Aorta (tissue), 5 donors: ENCODE measurements around the gene APBA3. TPM values are rescaled to one million over a fixed set of nuclear protein-coding genes. Genes with fewer than 3 reads are reported as not detected.

ENCODE experiments used
- ATAC-seq: fragments of 200-7000 bp; cut with Tn5 transposase; one replicate; pipeline ENCODE4 v1.9.1; 2022; ENCODE audit warnings: moderate library complexity; ENCODE audit not compliant: low FRiP score
- DNase-seq, 2 donors: peaks; one replicate each; pipeline ENCODE4 v3.0.0-alpha.2; 2020
- H3K27ac ChIP-seq, 2 donors: one replicate each; pipeline ENCODE4 v1.5.1; 2013; ENCODE audit warnings: low read length in 2 of 2, mild to moderate bottlenecking in 2 of 2, moderate library complexity in 2 of 2, control low read depth in 1 of 2, inconsistent platforms in 1 of 2, low read depth in 1 of 2
- H3K27me3 ChIP-seq, 2 donors: one replicate each; pipeline ENCODE4 v1.6.1; 2013; ENCODE audit warnings: control low read depth in 1 of 2, low read length in 1 of 2, mild to moderate bottlenecking in 1 of 2, moderate library complexity in 1 of 2; ENCODE audit not compliant: insufficient read depth in 2 of 2, control insufficient read depth in 1 of 2
- H3K36me3 ChIP-seq, 2 donors: one replicate each; pipeline ENCODE4 v1.6.1; 2013; ENCODE audit warnings: control low read depth in 1 of 2, low read length in 1 of 2, mild to moderate bottlenecking in 1 of 2; ENCODE audit not compliant: insufficient read depth in 2 of 2, control insufficient read depth in 1 of 2
- H3K4me1 ChIP-seq, 2 donors: one replicate each; pipeline ENCODE4 v1.6.1; 2013; ENCODE audit warnings: low read length in 2 of 2, control low read depth in 1 of 2, mild to moderate bottlenecking in 1 of 2, moderate library complexity in 1 of 2; ENCODE audit not compliant: insufficient read depth in 2 of 2, control insufficient read depth in 1 of 2
- H3K4me3 ChIP-seq, 2 donors: one replicate each; pipeline ENCODE4 v1.5.1; 2013; ENCODE audit warnings: low read length in 2 of 2, control low read depth in 1 of 2, mild to moderate bottlenecking in 1 of 2
- H3K9me3 ChIP-seq: one replicate; pipeline ENCODE4 v1.6.1; 2013; ENCODE audit warnings: mild to moderate bottlenecking, low read length; ENCODE audit not compliant: control insufficient read depth
- WGBS, 2 donors: extraction: QIAGEN DNeasy Blood & Tissue Kit; methylation state at CpG; one replicate each; pipeline ENCODE4 v1.1.7; 2013; 5-methylcytosine and 5-hydroxymethylcytosine counted together
- intact Hi-C, 2 donors: fragments of 100-400 bp; cut with DNase I; formaldehyde crosslinking; loops; one replicate each; pipeline versions ENCODE4 v1.14.2 to v1.15.0; 2022
- long read RNA-seq, 2 donors: library from polyadenylated mRNA; unstranded; transcript quantifications; one replicate each; pipeline ENCODE4 v2.0.0, GENCODE V29; 2020 to 2021
- polyA plus RNA-seq, 2 donors: library from polyadenylated mRNA; stranded (reverse); fragments of 200-250 nt; gene quantifications; one replicate each; pipeline ENCODE4 v1.2.3, GENCODE V29; 2013
- total RNA-seq, 2 donors: library from RNA; stranded (reverse); fragmentation: NEBNext Ultra II Directional; extraction: Animal tissue kit (Norgen Biotek cat#: 25700); gene quantifications; one replicate each; pipeline ENCODE4 v1.2.1, GENCODE V29; 2021
- donor health status: healthy with polysubstance abuse.
- donor health status: Bipolar disorder and iron deficiency.
- donor health status: DM: no; HTN: no; CAD: no.
- donor health status: DM: no; HTN: no; CAD: no.
- donor health status: DM: yes; HTN: yes; CAD: no.

Gene APBA3
- total RNA-seq (10 to 100 TPM; 15.7 to 24.3 TPM), polyA plus RNA-seq (10 to 100 TPM in 1 of 2 donors, 1 to 10 TPM in 1; 7.1 to 25.6 TPM)
- long read RNA-seq, donor 1, transcript APBA3-201 (11 exons, 2,075 nt): major isoform, 35 of 54 reads
- long read RNA-seq, donor 1, partial matches to known transcripts: 5 of 54 reads
- long read RNA-seq, donor 1, other reads (novel, unspliced or antisense): 10 of 54 reads
- long read RNA-seq, donor 2, transcript APBA3-201 (11 exons, 2,075 nt): major isoform, 6 of 21 reads
- long read RNA-seq, donor 2, partial matches to known transcripts: 9 of 21 reads
- long read RNA-seq, donor 2, other reads (novel, unspliced or antisense): 3 of 21 reads

GRCh38 chr19:3761382-3762129 is at the start of gene APBA3:
Gene APBA3, minus strand, starts transcription at chr19:3761692. Its CDS starts 1,428 bp downstream, at chr19:3760264.
- Histone ChIP-seq H3K27me3 (no peaks in the 10 kb centered on the region), H3K4me1 (no peaks in the 10 kb centered on the region), H3K27ac (peak within 1 kb of the TSS; percentile 73 to 79), H3K4me3 (peak within 1 kb of the TSS; percentile 64 to 98), H3K9me3 (no peaks in the 10 kb centered on the region), H3K36me3 (no peaks in the 10 kb centered on the region)
- WGBS, 2 donors: 3 to 4% methylated on average over 45 of the region's 45 CpGs
- ATAC-seq (peak; percentile 90), DNase-seq (peak; percentile 94 to 98)
- intact Hi-C loops: loop anchor here in 1 of 2 donors (5.0 kb wide), 2 partner anchors 211 to 226 kb away; partner anchors contain the start of genes DAPK3 and EEF2

GRCh38 chr19:3810708-3811355 is 49.3 kb upstream of the APBA3 start:
- ATAC-seq (no peak), DNase-seq (no peak)
- Histone ChIP-seq H3K36me3 (no peaks in the 10 kb centered on the region), H3K9me3 (no peaks in the 10 kb centered on the region), H3K4me1 (no peaks in the 10 kb centered on the region), H3K4me3 (no peak overlapping the region), H3K27me3 (no peaks in the 10 kb centered on the region), H3K27ac (no peak overlapping the region)
- intact Hi-C loops: no loop called here
- 79 to 81% methylated on average over 38 of the region's 38 CpGs for WGBS, 2 donors

GRCh38 chr19:3809881-3810707 is 48.6 kb upstream of the APBA3 start:
- intact Hi-C loops: no loop called here
- DNase-seq (no peak), ATAC-seq (no peak)

GRCh38 chr19:3808420-3809143 is 47.1 kb upstream of the APBA3 start:
- Histone ChIP-seq H3K4me3 (no peak overlapping the region), H3K4me1 (no peaks in the 10 kb centered on the region), H3K27ac (no peak overlapping the region), H3K36me3 (no peaks in the 10 kb centered on the region), H3K9me3 (no peaks in the 10 kb centered on the region), H3K27me3 (no peaks in the 10 kb centered on the region)
- DNase-seq (no peak), ATAC-seq (no peak)
- intact Hi-C loops: no loop called here
- WGBS, 2 donors: 84% methylated on average over 31 to 33 of the region's 33 CpGs

More at GRCh38 chr19:3809881-3810707, 48.6 kb upstream of the APBA3 start:
- H3K36me3 ChIP-seq: no peaks in the 10 kb centered on the region
- H3K9me3 ChIP-seq: no peaks in the 10 kb centered on the region
- H3K27me3 ChIP-seq: no peaks in the 10 kb centered on the region
- H3K27ac ChIP-seq: no peak overlapping the region
- WGBS, 2 donors: 62 to 70% methylated on average over 26 of the region's 26 CpGs
- no peak overlapping the region for H3K4me3 ChIP-seq
- H3K4me1 ChIP-seq: no peaks in the 10 kb centered on the region

GRCh38 chr19:3807574-3808354 is 46.3 kb upstream of the APBA3 start:
- H3K27ac ChIP-seq: no peak overlapping the region
- no peak overlapping the region for H3K4me3 ChIP-seq
- no peak for DNase-seq
- H3K9me3 ChIP-seq: no peaks in the 10 kb centered on the region
- H3K27me3 ChIP-seq: peaks cover 0 to 2% of the 10 kb centered on the region in 2 donors
- no peaks in the 10 kb centered on the region for H3K36me3 ChIP-seq
- no peaks in the 10 kb centered on the region for H3K4me1 ChIP-seq
- 92 to 95% methylated on average over 35 of the region's 35 CpGs for WGBS, 2 donors
- no peak for ATAC-seq
- intact Hi-C loops: no loop called here

- ATAC-seq: no peak
- no peak for DNase-seq
- Histone ChIP-seq H3K4me1 (no peaks in the 10 kb centered on the region), H3K27me3 (peaks cover 0 to 2% of the 10 kb centered on the region in 2 donors), H3K27ac (no peak overlapping the region), H3K4me3 (no peak overlapping the region), H3K36me3 (no peaks in the 10 kb centered on the region), H3K9me3 (no peaks in the 10 kb centered on the region)
- intact Hi-C loops: no loop called here
- 69 to 78% methylated on average over 19 of the region's 19 CpGs for WGBS, 2 donors
These were observed 45.6 kb upstream of the APBA3 start for GRCh38 chr19:3807131-3807480.

- Histone ChIP-seq H3K4me1 (no peaks in the 10 kb centered on the region), H3K36me3 (no peaks in the 10 kb centered on the region), H3K27me3 (peaks cover 0 to 2% of the 10 kb centered on the region in 2 donors), H3K9me3 (no peaks in the 10 kb centered on the region), H3K27ac (no peak overlapping the region), H3K4me3 (no peak overlapping the region)
- ATAC-seq (no peak), DNase-seq (no peak)
- intact Hi-C loops: no loop called here
- WGBS, 2 donors: 86 to 87% methylated on average over 28 to 29 of the region's 29 CpGs
These were observed 44.4 kb upstream of the APBA3 start for GRCh38 chr19:3805859-3806258.
